Naive thymus-derived CD8-positive, alpha-beta T cell (primary cell): Measurements from ENCODE around the gene NKX1-1. TPM values are rescaled to one million over a fixed set of nuclear protein-coding genes. Genes with fewer than 3 reads are reported as not detected.

Experiments
- ATAC-seq, 2 donors: fragments of 150-1000 bp; cut with Tn5 transposase in 1 of 2; sonication (Bioruptor Pico), chemical (Tn5 transposase) in 1 of 2; 1 replicate in 1 of 2; 2 replicates in 1 of 2; pipeline ENCODE4 v1.10.0; 2021; ENCODE audit warnings: mild to moderate bottlenecking in 2 of 2, moderate library complexity in 2 of 2
- POLR2A ChIA-PET: fragments of 350-600 bp; sonication (Branson Sonifier 250); formaldehyde crosslinking; loops from one replicate; lab custom pipeline; 2021; ENCODE audit warnings: antibody characterized with exemption; lab: Charles Lee
- DNase-seq, 10 donors: peaks; one replicate each; pipeline versions ENCODE4 v3.0.0 to v3.0.0-alpha.2; 2020 to 2022
- H3K27ac Mint-ChIP-seq, 10 donors: one replicate each; pipeline ENCODE4 v1.8.0; 2020 to 2022; ENCODE audit warnings: mild to moderate bottlenecking in 10 of 10, mixed read lengths in 10 of 10, moderate library complexity in 4 of 10, inconsistent platforms in 1 of 10
- H3K27me3 Mint-ChIP-seq, 5 donors: one replicate each; pipeline ENCODE4 v1.8.0; 2021 to 2022; ENCODE audit warnings: mixed read lengths in 5 of 5
- H3K36me3 Mint-ChIP-seq, 3 donors: one replicate each; pipeline ENCODE4 v1.8.0; 2020 to 2022; ENCODE audit warnings: mixed read lengths in 3 of 3, mild to moderate bottlenecking in 2 of 3, inconsistent platforms in 1 of 3
- H3K4me1 Mint-ChIP-seq, 4 donors: one replicate each; pipeline ENCODE4 v1.8.0; 2021 to 2022; ENCODE audit warnings: mixed read lengths in 4 of 4
- H3K4me3 Mint-ChIP-seq, 10 donors: one replicate each; pipeline ENCODE4 v1.8.0; 2020 to 2022; ENCODE audit warnings: mild to moderate bottlenecking in 10 of 10, mixed read lengths in 10 of 10, moderate library complexity in 6 of 10, inconsistent platforms in 1 of 10
- H3K9me3 Mint-ChIP-seq, 9 donors: one replicate each; pipeline ENCODE4 v1.8.0; 2020 to 2022; ENCODE audit warnings: mixed read lengths in 9 of 9, mild to moderate bottlenecking in 3 of 9, inconsistent platforms in 1 of 9, moderate library complexity in 1 of 9
- polyA plus RNA-seq, 3 donors: library from polyadenylated mRNA; unstranded; fragments of 300-500 nt; fragmentation: Illumina TruSeq; gene quantifications; one replicate each; pipeline ENCODE4 v1.2.3, GENCODE V29; 2021
- total RNA-seq, 8 experiments: library from RNA in 2 of 8; stranded (reverse) in 2 of 8; gene quantifications; one replicate each; pipeline ENCODE4 v1.2.3 and lab custom pipeline; 2021 to 2026

The NKX1-1 gene
- total and polyA plus RNA-seq, 5 experiments from 2014 or later = not detected

- Mint-ChIP-seq H3K27ac (no peak overlapping the region), H3K27me3 (no peaks in the 10 kb centered on the region), H3K4me3 (no peak overlapping the region), H3K9me3 (no peaks in the 10 kb centered on the region), H3K36me3 (peaks cover 0 to 11% (median 3%) of the 10 kb centered on the region in 3 donors), H3K4me1 (peaks cover 0 to 2% (median 0%) of the 10 kb centered on the region in 4 donors)
- DNase-seq (no peak), ATAC-seq (no peak)
- POLR2A ChIA-PET = no interaction called here
Observed at GRCh38 chr4:1362046-1362445, 44.2 kb downstream of the NKX1-1 start.

- Mint-ChIP-seq H3K4me1 (peaks cover 0 to 2% (median under 1%) of the 10 kb centered on the region in 4 donors), H3K27me3 (no peaks in the 10 kb centered on the region), H3K9me3 (no peaks in the 10 kb centered on the region), H3K36me3 (peaks cover 0 to 11% (median 3%) of the 10 kb centered on the region in 3 donors), H3K27ac (no peak overlapping the region), H3K4me3 (no peak overlapping the region)
- DNase-seq (no peak), ATAC-seq (no peak)
- POLR2A ChIA-PET = interaction anchor here (0.7 kb wide), 1 partner anchor 151 kb away, joined by 4 read pairs; no protein-coding TSS in a partner anchor
Observed at GRCh38 chr4:1361431-1361830, 44.8 kb downstream of the NKX1-1 start.

- DNase-seq (no peak), ATAC-seq (no peak)
- no peaks in the 10 kb centered on the region for H3K27me3 Mint-ChIP-seq
- no peaks in the 10 kb centered on the region for H3K9me3 Mint-ChIP-seq
- H3K4me3 Mint-ChIP-seq = no peak overlapping the region
- H3K36me3 Mint-ChIP-seq = peaks cover 0 to 11% (median 3%) of the 10 kb centered on the region in 3 donors
- peaks cover 0 to 2% (median 2%) of the 10 kb centered on the region in 4 donors for H3K4me1 Mint-ChIP-seq
- POLR2A ChIA-PET = no interaction called here
- H3K27ac Mint-ChIP-seq = no peak overlapping the region
Observed at GRCh38 chr4:1360423-1361283, 45.6 kb downstream of the NKX1-1 start.

GRCh38 chr4:1359976-1360375 is 46.3 kb downstream of the NKX1-1 start:
- no peak overlapping the region for H3K27ac Mint-ChIP-seq
- no peak overlapping the region for H3K4me3 Mint-ChIP-seq
- POLR2A ChIA-PET = no interaction called here
- H3K27me3 Mint-ChIP-seq = no peaks in the 10 kb centered on the region
- DNase-seq (no peak), ATAC-seq (no peak)
- H3K4me1 Mint-ChIP-seq = peaks cover 0 to 2% (median under 1%) of the 10 kb centered on the region in 4 donors
- peaks cover 0 to 11% (median 3%) of the 10 kb centered on the region in 3 donors for H3K36me3 Mint-ChIP-seq
- no peaks in the 10 kb centered on the region for H3K9me3 Mint-ChIP-seq

GRCh38 chr4:1359144-1359501 is 47.1 kb downstream of the NKX1-1 start:
- Mint-ChIP-seq H3K27me3 (no peaks in the 10 kb centered on the region), H3K9me3 (no peaks in the 10 kb centered on the region), H3K27ac (no peak overlapping the region), H3K36me3 (peaks cover 0 to 11% (median 3%) of the 10 kb centered on the region in 3 donors), H3K4me1 (peaks cover 0 to 2% (median under 1%) of the 10 kb centered on the region in 4 donors), H3K4me3 (no peak overlapping the region)
- ATAC-seq = no peak
- POLR2A ChIA-PET = no interaction called here
- no peak for DNase-seq

- Mint-ChIP-seq H3K27ac (no peak overlapping the region), H3K9me3 (no peaks in the 10 kb centered on the region), H3K36me3 (peaks cover 0 to 11% (median 3%) of the 10 kb centered on the region in 3 donors), H3K27me3 (no peaks in the 10 kb centered on the region), H3K4me1 (peaks cover 0 to 2% (median under 1%) of the 10 kb centered on the region in 4 donors), H3K4me3 (no peak overlapping the region)
- DNase-seq (no peak), ATAC-seq (no peak)
- POLR2A ChIA-PET = interaction anchor here (1.4 to 1.8 kb wide), 2 partner anchors 247 to 271 kb away, joined by 5 to 6 read pairs; no protein-coding TSS in a partner anchor
Observed at GRCh38 chr4:1358421-1359143, 47.7 kb downstream of the NKX1-1 start.

- Mint-ChIP-seq H3K4me3 (no peak overlapping the region), H3K27me3 (no peaks in the 10 kb centered on the region), H3K36me3 (peaks cover 0 to 11% (median 3%) of the 10 kb centered on the region in 3 donors), H3K27ac (no peak overlapping the region), H3K9me3 (no peaks in the 10 kb centered on the region), H3K4me1 (peaks cover 0 to 4% (median 1%) of the 10 kb centered on the region in 4 donors)
- no peak for ATAC-seq
- POLR2A ChIA-PET = interaction anchor here (1.4 to 1.8 kb wide), 2 partner anchors 247 to 272 kb away, joined by 5 to 6 read pairs; no protein-coding TSS in a partner anchor
- DNase-seq = no peak
Observed at GRCh38 chr4:1357356-1358248, 48.6 kb downstream of the NKX1-1 start.

GRCh38 chr4:1356181-1356998 is 49.9 kb downstream of the NKX1-1 start:
- H3K4me1 Mint-ChIP-seq = peaks cover 6 to 12% (median 7%) of the 10 kb centered on the region in 4 donors
- POLR2A ChIA-PET = interaction anchor here (1.1 to 2.0 kb wide), 3 partner anchors 9 to 273 kb away, joined by 3 to 12 read pairs (median 5); no protein-coding TSS in a partner anchor
- H3K27me3 Mint-ChIP-seq = no peaks in the 10 kb centered on the region
- DNase-seq = peak in 9 of 10 donors; percentile 34 to 72 (median 42)
- H3K36me3 Mint-ChIP-seq = peaks cover 0 to 9% (median 3%) of the 10 kb centered on the region in 3 donors
- H3K4me3 Mint-ChIP-seq = no peak overlapping the region
- no peaks in the 10 kb centered on the region for H3K9me3 Mint-ChIP-seq
- ATAC-seq = peak in 1 of 2 donors; percentile 40
- peak overlapping the region in 1 of 10 donors; percentile 57 for H3K27ac Mint-ChIP-seq

- Mint-ChIP-seq H3K36me3 (peaks cover 0 to 9% (median 3%) of the 10 kb centered on the region in 3 donors), H3K27me3 (no peaks in the 10 kb centered on the region), H3K4me3 (no peak overlapping the region), H3K4me1 (peaks cover 6 to 13% (median 9%) of the 10 kb centered on the region in 4 donors), H3K27ac (peak overlapping the region in 1 of 10 donors; percentile 59), H3K9me3 (no peaks in the 10 kb centered on the region)
- no peak for ATAC-seq
- POLR2A ChIA-PET = interaction anchor here (1.1 to 5.2 kb wide), 5 partner anchors 8 to 274 kb away, joined by 3 to 21 read pairs (median 5); partner anchors contain the start of gene CTBP1
- DNase-seq = no peak
Observed at GRCh38 chr4:1355378-1355777, 50.9 kb downstream of the NKX1-1 start.

- no peaks in the 10 kb centered on the region for H3K27me3 Mint-ChIP-seq
- peaks cover 6 to 17% (median 9%) of the 10 kb centered on the region in 4 donors for H3K4me1 Mint-ChIP-seq
- no peak overlapping the region for H3K4me3 Mint-ChIP-seq
- no peaks in the 10 kb centered on the region for H3K9me3 Mint-ChIP-seq
- POLR2A ChIA-PET = interaction anchor here (1.5 to 5.2 kb wide), 3 partner anchors 107 to 274 kb away, joined by 4 to 21 read pairs (median 5); partner anchors contain the start of gene CTBP1
- DNase-seq (no peak), ATAC-seq (no peak)
- H3K36me3 Mint-ChIP-seq = peaks cover 0 to 9% (median 3%) of the 10 kb centered on the region in 3 donors
- no peak overlapping the region for H3K27ac Mint-ChIP-seq
Observed at GRCh38 chr4:1354983-1355275, 51.3 kb downstream of the NKX1-1 start.
